BJ (cell line): ENCODE results near the gene SMTNL2. TPM values are rescaled to one million over a fixed set of nuclear protein-coding genes. Genes with fewer than 3 reads are reported as not detected.
"Not testable (repeated sequence)": the region's sequence is repeated elsewhere in the genome, so short reads cannot be mapped to it uniquely, and the experiment has no call there.

Experiments used
- CTCF ChIA-PET: fragments of 350-600 bp; formaldehyde crosslinking; extraction: SDS; loops from one replicate; lab custom pipeline; 2021; ENCODE audit warnings: antibody characterized with exemption, inconsistent platforms; lab: Yijun Ruan, JAX
- POLR2A ChIA-PET: fragments of 300-600 bp; sonication (Branson Sonifier 250); formaldehyde crosslinking; extraction: SDS; loops from one replicate; lab custom pipeline; 2021; ENCODE audit warnings: antibody characterized with exemption; lab: Charles Lee
- DNase-seq: peaks from one replicate; pipeline ENCODE4 v3.0.0-alpha.2; 2011; ENCODE audit warnings: low read depth
- H3K27me3 ChIP-seq: 2 replicates; pipeline ENCODE4 v1.6.0; 2011; ENCODE audit warnings: low read length; ENCODE audit not compliant: control insufficient read depth, insufficient read depth
- H3K36me3 ChIP-seq: 2 replicates; pipeline ENCODE4 v1.5.1; 2011; ENCODE audit warnings: low read length; ENCODE audit not compliant: control insufficient read depth, insufficient read depth
- H3K4me3 ChIP-seq: 2 replicates; pipeline ENCODE4 v1.5.1; 2011; ENCODE audit warnings: low read depth, mild to moderate bottlenecking, control low read depth, low read length
- CTCF ChIP-seq: IDR thresholded peaks from 2 replicates; pipeline ENCODE4 v1.5.1; 2011; ENCODE audit warnings: low read depth, mild to moderate bottlenecking, control low read depth, inconsistent platforms, low read length, moderate library complexity; ENCODE audit not compliant: insufficient read depth
- polyA plus RNA-seq: library from polyadenylated mRNA; depleted of rRNA; stranded (reverse); fragments of >200 nt; gene quantifications from 2 replicates; pipeline ENCODE4 v1.2.3, GENCODE V29; 2011; rRNA removed
- small RNA-seq: library from RNA; depleted of rRNA; stranded (forward); fragments of <200 nt; gene quantifications from one replicate; pipeline ENCODE3, GENCODE V24; 2012; ENCODE audit warnings: low replicate concordance, low read depth; ENCODE audit not compliant: insufficient read length

The SMTNL2 gene
- polyA plus RNA-seq, 1 experiment: not detected

GRCh38 chr17:4652997-4653396 lies 68.7 kb downstream of the SMTNL2 start:
- Histone ChIP-seq H3K27me3 (no peaks in the 10 kb centered on the region; the same call in 1 of the 2 replicates), H3K4me3 (no peak overlapping the region), H3K36me3 (no peaks in the 10 kb centered on the region)
- POLR2A ChIA-PET: no interaction called here
- CTCF ChIA-PET: no interaction called here
- DNase-seq: no peak
- TF ChIP-seq CTCF: no peak

GRCh38 chr17:4655933-4656332 lies 71.6 kb downstream of the SMTNL2 start:
- POLR2A ChIA-PET, H3K36me3 ChIP-seq, DNase-seq, H3K4me3 ChIP-seq, H3K27me3 ChIP-seq: not testable (repeated sequence)
- CTCF ChIA-PET: interaction anchor here (0.6 to 1.5 kb wide), 2 partner anchors 89 to 775 kb away, joined by 3 to 8 read pairs; no protein-coding TSS in a partner anchor

- Histone ChIP-seq H3K4me3 (no peak overlapping the region), H3K36me3 (no peaks in the 10 kb centered on the region), H3K27me3 (no peaks in the 10 kb centered on the region; the same call in 1 of the 2 replicates)
- CTCF ChIA-PET: interaction anchor here (1.4 to 1.8 kb wide), 2 partner anchors 8 to 32 kb away, joined by 4 read pairs; no protein-coding TSS in a partner anchor
- POLR2A ChIA-PET: no interaction called here
- no peak for TF ChIP-seq CTCF
- no peak for DNase-seq
These were observed 73.3 kb downstream of the SMTNL2 start for GRCh38 chr17:4657678-4658077.

Small RNA genes within 50 kb of the gene (small RNA-seq; reads per million reads assigned to genes)
- not detected for gene RNU6-955P

Other genes starting within 250 kb of the SMTNL2 start
- gene UBE2G1, start 217.9 kb upstream of the SMTNL2 start, polyA plus RNA-seq: 23.1 and 35.1 TPM in 2 replicates
- not detected in 2 replicates for gene SPNS3, start 150.6 kb upstream of the SMTNL2 start, polyA plus RNA-seq
- gene SPNS2, start 85.6 kb upstream of the SMTNL2 start, polyA plus RNA-seq: not detected in 2 replicates
- gene MYBBP1A, start 29.1 kb upstream of the SMTNL2 start, polyA plus RNA-seq: 12.4 and 24.1 TPM in 2 replicates
- gene GGT6, start 24.0 kb upstream of the SMTNL2 start, polyA plus RNA-seq: not detected in 2 replicates
- gene ALOX15, start 57.1 kb downstream of the SMTNL2 start, polyA plus RNA-seq: not detected in 2 replicates
- gene PELP1, start 119.6 kb downstream of the SMTNL2 start, polyA plus RNA-seq: 5.1 and 13.9 TPM in 2 replicates
- 8.5 and 10.7 TPM in 2 replicates for gene ARRB2, start 126.1 kb downstream of the SMTNL2 start, polyA plus RNA-seq
- 27.5 and 31.2 TPM in 2 replicates for gene MED11, start 146.9 kb downstream of the SMTNL2 start, polyA plus RNA-seq
- gene ZMYND15, start 155.3 kb downstream of the SMTNL2 start, polyA plus RNA-seq: 0.13 TPM in 1 of 2 replicates, not detected in the other
- gene CXCL16, start 155.4 kb downstream of the SMTNL2 start, polyA plus RNA-seq: 2.2 and 3.3 TPM in 2 replicates
- not detected in 2 replicates for gene TM4SF5, start 187.4 kb downstream of the SMTNL2 start, polyA plus RNA-seq
- gene VMO1, start 201.8 kb downstream of the SMTNL2 start, polyA plus RNA-seq: 0.27 and 0.92 TPM in 2 replicates
- gene GLTPD2, start 204.4 kb downstream of the SMTNL2 start, polyA plus RNA-seq: not detected in 2 replicates
- gene PSMB6, start 211.6 kb downstream of the SMTNL2 start, polyA plus RNA-seq: 222 and 289 TPM in 2 replicates
- gene PLD2, start 222.6 kb downstream of the SMTNL2 start, polyA plus RNA-seq: 24.0 and 34.1 TPM in 2 replicates
- gene MINK1, start 248.8 kb downstream of the SMTNL2 start, polyA plus RNA-seq: 32.6 and 69.1 TPM in 2 replicates